WTC11 (cell line): ENCODE results near the gene DHDH. TPM values are rescaled to one million over a fixed set of nuclear protein-coding genes. Genes with fewer than 3 reads are reported as not detected.

Source experiments
- ATAC-seq: fragments of 200-7000 bp; cut with Tn5 transposase; 2 replicates; pipeline ENCODE4 v1.10.0; 2021; ENCODE audit warnings: mild to moderate bottlenecking, moderate library complexity
- CTCF ChIA-PET: fragments of 300-600 bp; sonication (Branson Sonifier 250); formaldehyde crosslinking; loops from one replicate; lab custom pipeline; 2021; ENCODE audit warnings: antibody characterized with exemption; lab: Charles Lee
- POLR2A ChIA-PET: fragments of 350-600 bp; sonication (Branson Sonifier 250); formaldehyde crosslinking; loops from one replicate; lab custom pipeline; 2021; ENCODE audit warnings: antibody characterized with exemption; lab: Charles Lee
- DNase-seq: peaks from one replicate; pipeline ENCODE4 v3.0.0; 2021; ENCODE audit warnings: low spot score
- H3K27ac Mint-ChIP-seq: 2 replicates; pipeline ENCODE4 v1.8.0; 2021; ENCODE audit warnings: mixed read lengths
- H3K27me3 Mint-ChIP-seq: 2 replicates; pipeline ENCODE4 v1.8.0; 2021; ENCODE audit warnings: low read depth, mild to moderate bottlenecking, moderate library complexity, mixed read lengths
- H3K36me3 Mint-ChIP-seq: 2 replicates; pipeline ENCODE4 v1.8.0; 2021; ENCODE audit warnings: mixed read lengths
- H3K4me1 Mint-ChIP-seq: 2 replicates; pipeline ENCODE4 v1.8.0; 2022; ENCODE audit warnings: mixed read lengths
- H3K4me3 Mint-ChIP-seq: 2 replicates; pipeline ENCODE4 v1.8.0; 2021; ENCODE audit warnings: mild to moderate bottlenecking, moderate library complexity, mixed read lengths
- H3K9me3 Mint-ChIP-seq: 2 replicates; pipeline ENCODE4 v1.8.0; 2021; ENCODE audit warnings: mixed read lengths
- ARID4B ChIP-seq: sonication (generic); formaldehyde crosslinking; IDR thresholded peaks from 2 replicates; pipeline ENCODE4 v1.8.0; 2023; ENCODE audit warnings: missing genetic modification reagents, mild to moderate bottlenecking, borderline replicate concordance
- CREM ChIP-seq: sonication (generic); formaldehyde crosslinking; IDR thresholded peaks from 2 replicates; pipeline ENCODE4 v1.8.1; 2022; ENCODE audit warnings: mild to moderate bottlenecking, missing genetic modification reagents, moderate library complexity
- E2F5 ChIP-seq: sonication (generic); formaldehyde crosslinking; IDR thresholded peaks from 2 replicates; pipeline ENCODE4 v1.8.1; 2022; ENCODE audit warnings: mild to moderate bottlenecking, moderate library complexity, missing genetic modification reagents
- EMX1 ChIP-seq: fragments of 250-450 bp; sonication (Bioruptor Pico); IDR thresholded peaks from 2 replicates; pipeline ENCODE4 v1.8.0; 2021; ENCODE audit warnings: mild to moderate bottlenecking
- ERG ChIP-seq: fragments of 250-450 bp; sonication (Bioruptor Pico); IDR thresholded peaks from 2 replicates; pipeline ENCODE4 v1.8.0; 2021; ENCODE audit warnings: mild to moderate bottlenecking
- FOXK1 ChIP-seq: sonication (generic); formaldehyde crosslinking; IDR thresholded peaks from 2 replicates; pipeline ENCODE4 v1.8.0; 2022; ENCODE audit warnings: mild to moderate bottlenecking, moderate library complexity, missing genetic modification reagents
- FOXP4 ChIP-seq: sonication (generic); formaldehyde crosslinking; IDR thresholded peaks from 2 replicates; pipeline ENCODE4 v1.8.0; 2022; ENCODE audit warnings: mild to moderate bottlenecking, missing genetic modification reagents
- HMGXB4 ChIP-seq: sonication (generic); formaldehyde crosslinking; IDR thresholded peaks from 2 replicates; pipeline ENCODE4 v1.8.1; 2023; ENCODE audit warnings: mild to moderate bottlenecking, moderate library complexity, missing genetic modification reagents
- IRF1 ChIP-seq: sonication (generic); formaldehyde crosslinking; IDR thresholded peaks from 2 replicates; pipeline ENCODE4 v1.8.0; 2023; ENCODE audit warnings: missing genetic modification reagents
- IRF2 ChIP-seq: sonication (generic); formaldehyde crosslinking; IDR thresholded peaks from 2 replicates; pipeline ENCODE4 v1.8.0; 2022; ENCODE audit warnings: low read depth, missing genetic modification reagents, borderline replicate concordance
- MXD4 ChIP-seq: fragments of 250-450 bp; sonication (Bioruptor Pico); IDR thresholded peaks from 2 replicates; pipeline ENCODE4 v1.8.0; 2021; ENCODE audit warnings: mild to moderate bottlenecking, moderate library complexity, borderline replicate concordance
- OVOL2 ChIP-seq: fragments of 250-450 bp; sonication (Bioruptor Pico); IDR thresholded peaks from 2 replicates; pipeline ENCODE4 v1.9.0; 2021; ENCODE audit warnings: mild to moderate bottlenecking, borderline replicate concordance
- PREB ChIP-seq: sonication (generic); formaldehyde crosslinking; IDR thresholded peaks from 2 replicates; pipeline ENCODE4 v1.8.1; 2022; ENCODE audit warnings: mild to moderate bottlenecking, missing genetic modification reagents, moderate library complexity, borderline replicate concordance
- SP1 ChIP-seq: sonication (generic); formaldehyde crosslinking; conservative IDR thresholded peaks from 2 replicates; pipeline ENCODE4 v1.8.1; 2022; ENCODE audit warnings: missing genetic modification reagents
- ZNF121 ChIP-seq: sonication (generic); formaldehyde crosslinking; IDR thresholded peaks from 2 replicates; pipeline ENCODE4 v1.8.0; 2023; ENCODE audit warnings: missing genetic modification reagents
- ZNF219 ChIP-seq: sonication (generic); formaldehyde crosslinking; IDR thresholded peaks from 2 replicates; pipeline ENCODE4 v1.8.0; 2023; ENCODE audit warnings: missing genetic modification reagents, mild to moderate bottlenecking, borderline replicate concordance
- ZNF232 ChIP-seq: sonication (generic); formaldehyde crosslinking; IDR thresholded peaks from 2 replicates; pipeline ENCODE4 v1.8.0; 2022; ENCODE audit warnings: mild to moderate bottlenecking, missing genetic modification reagents
- ZNF512 ChIP-seq: sonication (generic); formaldehyde crosslinking; IDR thresholded peaks from 2 replicates; pipeline ENCODE4 v1.8.1; 2022; ENCODE audit warnings: missing genetic modification reagents, borderline replicate concordance
- ZSCAN18 ChIP-seq: fragments of 250-450 bp; sonication (Bioruptor Pico); IDR thresholded peaks from 2 replicates; pipeline ENCODE4 v2.1.2; 2022; ENCODE audit warnings: mild to moderate bottlenecking, moderate library complexity
- total RNA-seq: library from RNA; stranded (reverse); gene quantifications from 3 replicates; pipeline ENCODE4 v1.2.3, GENCODE V29; 2021

Gene DHDH
- total RNA-seq, 1 experiment from 2014 or later = 3.0 TPM

- Mint-ChIP-seq H3K27ac (peak within 1 kb of the TSS; percentile 99), H3K4me1 (peaks cover 33% of the 10 kb centered on the region), H3K9me3 (peaks cover 4% of the 10 kb centered on the region), H3K27me3 (no peaks in the 10 kb centered on the region), H3K4me3 (peak within 1 kb of the TSS; percentile 99), H3K36me3 (peaks cover 48% of the 10 kb centered on the region)
- DNase-seq (peak; percentile 95), ATAC-seq (peak; percentile 74)
- ChIA-PET CTCF (interaction anchor here (1.0 to 2.2 kb wide), 2 partner anchors 28 to 30 kb away, joined by 5 to 7 read pairs; partner anchors contain the start of genes GYS1 and RUVBL2), POLR2A (interaction anchor here (1.3 to 1.4 kb wide), 2 partner anchors 92 to 128 kb away, joined by 3 to 5 read pairs; no protein-coding TSS in a partner anchor)
- TF ChIP-seq ZNF232 (CRISPR knock-in tag) = peak; percentile 92; the same call in 1 of the 2 replicates
- TF ChIP-seq EMX1 (CRISPR knock-in tag) = no peak
- TF ChIP-seq PREB (CRISPR knock-in tag) = 0 out of 2 replicates have a peak, but pooled peaks have one; percentile 29
- no peak for TF ChIP-seq IRF1 (CRISPR knock-in tag)
- no peak for TF ChIP-seq OVOL2 (CRISPR knock-in tag)
- 0 out of 2 replicates have a peak, but pooled peaks have one; percentile 11 for TF ChIP-seq FOXP4 (CRISPR knock-in tag)
- TF ChIP-seq MXD4 = no peak
- 0 out of 2 replicates have a peak, but pooled peaks have one; percentile 10 for TF ChIP-seq ZNF121
- TF ChIP-seq ZSCAN18 (CRISPR knock-in tag) = no peak
- 0 out of 2 replicates have a peak, but pooled peaks have one; percentile 26 for TF ChIP-seq E2F5 (CRISPR knock-in tag)
- no peak for TF ChIP-seq ARID4B (CRISPR knock-in tag)
- TF ChIP-seq ERG (CRISPR knock-in tag) = no peak
- TF ChIP-seq ZNF512 (CRISPR knock-in tag) = no peak
- peak; percentile 10; the same call in 1 of the 2 replicates for TF ChIP-seq CREM (CRISPR knock-in tag)
- TF ChIP-seq SP1 (CRISPR knock-in tag) = peak; percentile 72
- TF ChIP-seq FOXK1 (CRISPR knock-in tag) = peak; percentile 71; the same call in 1 of the 2 replicates
- no peak for TF ChIP-seq IRF2 (CRISPR knock-in tag)
- TF ChIP-seq ZNF219 (CRISPR knock-in tag) = no peak
- 0 out of 2 replicates have a peak, but pooled peaks have one; percentile 21 for TF ChIP-seq HMGXB4 (CRISPR knock-in tag)
Measured at GRCh38 chr19:48965040-48965805, 31.7 kb downstream of the DHDH start, which contains the start of gene FTL. TSS of gene FTL (plus strand) at chr19:48965309. CDS start at chr19:48965508, 199 bp downstream.
